GM18858 (cell line): ENCODE results near the gene HDAC2.
"Not testable (repeated sequence)": the region's sequence is repeated elsewhere in the genome, so short reads cannot be mapped to it uniquely, and the experiment has no call there.

Experiments
- ATAC-seq: cut with Tn5 transposase; IDR thresholded peaks from one replicate; pipeline ENCODE4 v1.9.1; 2021; ENCODE audit not compliant: unreplicated experiment

The HDAC2 gene

GRCh38 chr6:113970805-113971676 is at the start of gene HDAC2:
Gene HDAC2, minus strand, starts transcription at chr6:113971148. Its CDS starts 240 bp downstream, at chr6:113970908.
- peak; percentile 84 for ATAC-seq

- no peak for ATAC-seq
Measured at GRCh38 chr6:114020196-114020595, 49.2 kb upstream of the HDAC2 start.

DNA sequence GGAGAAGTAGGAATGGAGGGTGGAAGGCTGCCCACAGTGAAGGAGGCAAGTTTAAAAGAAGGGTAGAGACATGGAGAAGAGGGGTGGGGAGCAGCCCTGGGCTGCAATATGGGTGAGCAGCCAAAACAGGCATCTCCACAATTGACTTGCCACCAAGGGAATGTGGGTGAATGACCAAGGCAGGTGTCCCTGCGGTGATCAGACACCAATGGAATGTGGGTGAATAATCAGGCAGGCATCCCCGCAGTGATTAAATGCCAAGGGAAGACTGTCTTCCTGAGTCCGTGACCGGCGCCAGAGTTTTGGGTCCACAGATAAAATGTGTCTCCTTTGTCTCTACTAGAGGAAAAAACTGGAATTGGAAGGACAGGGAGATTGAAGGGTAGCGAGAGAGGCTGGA is 46.2 kb upstream of the HDAC2 start:
- not testable (repeated sequence) for ATAC-seq

DNA sequence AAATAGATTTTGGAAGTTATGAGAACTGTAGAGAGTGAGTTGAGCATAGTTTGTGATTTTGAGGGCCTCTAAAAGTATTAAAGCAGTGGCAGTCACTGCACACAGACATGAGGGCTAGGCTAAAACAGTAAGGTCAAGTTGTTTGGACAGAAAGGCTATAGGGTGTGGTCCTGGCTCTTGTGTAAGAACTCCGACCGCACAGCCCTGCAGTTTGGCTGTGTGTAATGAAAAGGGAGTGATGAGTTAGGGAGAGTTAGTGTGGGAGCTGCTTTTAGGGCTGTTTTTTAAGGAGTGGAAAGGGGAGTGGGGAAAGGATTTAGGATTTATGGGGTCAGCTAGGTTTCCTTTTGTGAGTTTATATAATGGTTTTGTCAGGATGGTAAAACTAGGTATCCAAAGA is 43.2 kb upstream of the HDAC2 start:
- ATAC-seq = not testable (repeated sequence)

DNA sequence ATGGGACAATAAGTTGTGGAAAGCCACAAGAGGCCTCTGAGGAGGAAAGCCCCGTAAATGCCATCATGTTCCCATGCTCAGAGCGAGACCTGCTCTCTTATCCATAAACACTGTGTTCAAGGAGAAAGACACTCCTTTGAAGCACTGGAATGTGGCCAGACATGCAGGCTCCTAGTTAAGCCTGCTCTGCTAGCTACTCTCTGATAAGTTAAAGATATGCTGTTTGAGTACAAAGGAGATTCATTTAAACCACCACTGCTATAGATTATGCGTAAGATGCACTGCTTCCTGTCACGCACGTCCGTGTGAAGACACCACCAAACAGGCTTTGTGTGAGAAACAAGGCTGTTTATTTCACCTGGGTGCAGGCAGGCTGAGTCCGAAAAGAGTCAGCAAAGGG is 40.5 kb upstream of the HDAC2 start:
- ATAC-seq = not testable (repeated sequence)

DNA sequence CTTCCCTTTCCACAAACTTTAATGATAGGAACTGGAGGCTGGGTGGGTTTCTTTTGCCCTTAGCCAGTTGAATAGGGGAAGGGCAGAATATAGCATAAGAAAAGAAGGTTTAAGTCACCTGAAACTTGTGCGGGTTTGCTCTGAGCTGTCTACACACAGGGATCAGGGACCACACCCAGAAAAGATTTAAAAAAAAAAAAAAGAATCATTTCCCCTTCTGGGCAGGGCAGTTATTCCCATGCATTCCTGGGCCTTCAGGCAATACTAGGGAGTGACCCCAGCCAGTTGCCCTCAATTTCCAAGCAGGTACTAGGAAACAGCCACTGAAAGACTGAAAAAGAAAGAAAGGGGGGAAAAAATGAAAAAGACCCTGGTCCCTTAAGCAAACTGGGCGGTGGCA is 39.6 kb upstream of the HDAC2 start:
- no peak for ATAC-seq

- ATAC-seq = no peak
Measured at GRCh38 chr6:114009192-114009591, 38.2 kb upstream of the HDAC2 start.

DNA sequence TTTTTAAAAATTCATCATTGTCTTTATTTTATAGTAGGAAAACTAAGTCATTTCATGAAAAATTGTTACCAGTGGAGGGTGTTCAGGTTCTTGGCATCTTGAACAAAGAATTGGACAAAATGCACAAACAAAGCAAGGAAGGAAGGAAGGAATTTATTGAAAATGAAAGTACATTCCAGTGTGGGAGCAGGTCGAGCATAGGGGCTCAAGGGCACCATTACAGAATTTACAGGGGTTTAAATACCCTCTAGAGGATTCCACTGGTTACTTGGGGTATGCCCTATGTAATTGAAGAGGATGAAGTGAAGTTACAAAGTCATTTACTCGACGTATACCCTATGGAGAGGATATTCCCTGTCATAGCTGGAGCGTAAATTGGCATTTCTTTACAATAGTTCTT is 37.4 kb upstream of the HDAC2 start:
- no peak for ATAC-seq

GRCh38 chr6:114007516-114007915 is 36.6 kb upstream of the HDAC2 start:
- peak; percentile 90 for ATAC-seq

- no peak for ATAC-seq
Measured at GRCh38 chr6:114001354-114001753, 30.4 kb upstream of the HDAC2 start.

DNA sequence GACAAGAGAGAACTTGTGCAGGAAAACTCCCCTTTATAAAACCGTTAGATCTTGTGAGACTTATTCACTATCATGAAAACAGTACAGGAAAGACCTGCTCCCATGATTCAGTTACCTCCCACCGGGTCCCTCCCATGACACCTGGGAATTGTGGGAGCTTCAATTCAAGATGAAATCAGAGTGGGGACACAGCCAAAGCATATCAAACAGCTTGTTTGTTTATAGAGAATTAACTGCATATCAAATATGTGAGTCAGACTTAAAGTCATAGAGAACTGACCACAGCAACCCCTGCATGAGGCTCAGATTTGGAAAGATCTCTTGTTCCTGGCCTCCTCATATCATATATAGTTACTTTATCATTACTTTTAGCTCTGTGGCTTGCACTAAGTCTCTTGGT is 29.1 kb upstream of the HDAC2 start:
- ATAC-seq = no peak

- no peak for ATAC-seq
Measured at GRCh38 chr6:113999284-113999683, 28.3 kb upstream of the HDAC2 start.

DNA sequence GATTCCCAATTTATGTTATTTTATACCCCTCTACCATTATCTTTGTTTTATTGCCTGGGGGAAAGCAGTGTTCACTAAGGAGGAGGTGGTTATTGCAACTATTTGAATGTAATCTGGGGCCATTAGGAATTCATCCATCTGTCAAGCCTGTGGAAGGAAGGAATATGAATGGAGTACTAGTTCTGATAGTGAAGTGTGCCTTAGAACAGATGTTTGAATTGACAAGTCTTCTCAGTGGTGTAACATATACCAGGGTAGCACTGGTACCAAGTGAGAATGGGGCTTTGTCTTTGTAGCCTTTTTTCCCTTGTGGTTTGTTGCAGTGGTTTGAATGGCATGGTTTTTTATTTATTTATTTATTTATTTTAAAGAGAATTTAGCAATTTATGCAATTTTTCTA is 27.9 kb upstream of the HDAC2 start:
- no peak for ATAC-seq

DNA sequence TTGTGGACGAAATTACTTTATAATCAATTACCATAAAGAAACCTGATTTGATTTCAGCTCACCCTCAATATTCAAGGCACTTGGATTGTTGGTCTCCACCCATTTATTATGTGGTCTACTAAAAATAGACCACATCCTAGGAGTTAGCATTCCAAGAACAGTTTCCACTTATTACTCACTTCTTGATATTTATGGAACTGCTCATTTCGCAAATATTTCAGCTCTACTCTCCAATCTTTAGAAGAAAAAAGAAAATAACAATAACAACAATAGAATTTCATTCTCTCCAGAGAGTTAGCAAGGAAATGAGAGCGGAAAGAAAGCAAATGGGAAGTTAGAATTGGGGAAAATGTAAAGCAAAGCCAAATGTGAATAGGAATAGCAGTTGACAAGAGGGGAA is 26.2 kb upstream of the HDAC2 start:
- ATAC-seq = no peak

DNA sequence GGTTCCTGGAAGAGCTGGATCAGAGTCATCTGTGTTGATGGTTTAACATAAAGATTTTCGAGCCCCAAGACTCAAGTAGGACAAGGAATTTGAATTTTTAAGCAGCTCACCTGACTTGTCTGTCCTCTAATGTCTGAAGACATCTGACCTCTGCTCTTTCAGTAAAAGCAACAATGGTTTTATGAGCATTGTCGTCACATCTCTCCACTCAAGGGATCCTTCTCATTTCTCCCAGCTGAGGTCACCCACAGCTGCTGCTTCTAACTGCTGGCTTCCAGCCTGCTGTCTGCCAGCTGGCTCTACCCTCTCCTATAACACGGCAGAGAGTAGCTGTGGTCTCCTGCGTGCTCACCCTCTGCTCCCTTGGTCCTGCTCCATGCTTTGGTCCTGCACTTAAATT is 24.7 kb upstream of the HDAC2 start:
- ATAC-seq = no peak

GRCh38 chr6:113994934-113995342 is 24.0 kb upstream of the HDAC2 start:
- peak; percentile 98 for ATAC-seq

- ATAC-seq = no peak
Measured at GRCh38 chr6:113989675-113990074, 18.7 kb upstream of the HDAC2 start.

- ATAC-seq = not testable (repeated sequence)
Measured at GRCh38 chr6:113982675-113983074, 11.7 kb upstream of the HDAC2 start.

GRCh38 chr6:113982055-113982550 is 11.2 kb upstream of the HDAC2 start:
- no peak for ATAC-seq

- peak; percentile 64 for ATAC-seq
Measured at GRCh38 chr6:113980937-113981554, 10.1 kb upstream of the HDAC2 start.

GRCh38 chr6:113979937-113980336 is 9.0 kb upstream of the HDAC2 start:
- peak; percentile 44 for ATAC-seq

DNA sequence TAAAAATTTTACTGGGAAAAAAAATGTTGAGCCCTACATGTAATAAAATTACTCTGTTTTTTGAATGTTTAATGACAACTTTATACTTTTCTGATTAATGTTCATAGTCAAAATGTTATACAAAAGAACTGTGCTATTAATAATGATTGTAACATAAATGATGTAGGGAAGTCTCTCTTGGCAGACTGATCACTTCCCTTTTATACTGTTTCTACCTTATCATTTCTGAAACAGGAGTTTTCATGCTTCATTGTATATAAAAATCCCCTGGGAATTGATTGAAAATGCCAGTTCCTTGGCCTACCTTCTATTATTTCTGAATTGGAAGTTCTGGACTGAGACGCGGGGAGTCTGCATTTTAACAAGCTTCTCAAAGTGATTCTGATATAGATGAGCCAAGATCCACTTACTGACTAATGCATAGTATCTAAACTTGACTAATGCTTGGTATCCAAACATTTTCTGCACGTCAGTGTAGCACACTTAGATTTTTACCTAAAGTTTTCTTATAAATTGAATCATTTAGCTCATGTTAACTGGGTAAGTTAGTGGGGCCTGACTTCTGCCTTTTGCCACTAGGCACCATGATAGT is 7.2 kb upstream of the HDAC2 start:
- no peak for ATAC-seq
